ENCODE measurements around the gene PRKCH.

Gene PRKCH

GRCh38 chr14:61382842-61383241 lies 61.5 kb downstream of the PRKCH start:
- TF ChIP-seq ARNTL (CRISPR knock-in tag; IDR thresholded peaks at IDR 0.05; ENCODE audit: borderline replicate concordance, low read depth) = no peak
- TF ChIP-seq ZNF8 (CRISPR knock-in tag; IDR thresholded peaks at IDR 0.05) = no peak
- no peak for TF ChIP-seq CSDC2 (CRISPR knock-in tag; IDR thresholded peaks at IDR 0.05)
- TF ChIP-seq TCF4 (CRISPR knock-in tag; IDR thresholded peaks at IDR 0.05; ENCODE audit: borderline replicate concordance) = no peak
- no peak for TF ChIP-seq GLIS3 (CRISPR knock-in tag; IDR thresholded peaks at IDR 0.05)
- TF ChIP-seq CSRNP3 (CRISPR knock-in tag; IDR thresholded peaks at IDR 0.05) = no peak
- no peak for TF ChIP-seq RARB (CRISPR knock-in tag; IDR thresholded peaks at IDR 0.05)
- TF ChIP-seq PATZ1 (CRISPR knock-in tag; IDR thresholded peaks at IDR 0.05; ENCODE audit: borderline replicate concordance) = no peak
- TF ChIP-seq ESRRG (CRISPR knock-in tag; IDR thresholded peaks at IDR 0.05) = no peak
- no peak for TF ChIP-seq PPARA (CRISPR knock-in tag; IDR thresholded peaks at IDR 0.05; ENCODE audit: borderline replicate concordance)
- no peak for TF ChIP-seq TSHZ2 (CRISPR knock-in tag; IDR thresholded peaks at IDR 0.05)
- TF ChIP-seq OSR1 (CRISPR knock-in tag; IDR thresholded peaks at IDR 0.05) = no peak
- TF ChIP-seq TOX (CRISPR knock-in tag; IDR thresholded peaks at IDR 0.05; ENCODE audit: borderline replicate concordance) = no peak
- no peak for TF ChIP-seq POU6F1 (CRISPR knock-in tag; IDR thresholded peaks at IDR 0.05; ENCODE audit: borderline replicate concordance, low read depth)
- TF ChIP-seq ZC3H10 (CRISPR knock-in tag; IDR thresholded peaks at IDR 0.05) = no peak
- no peak for TF ChIP-seq ZFP30 (CRISPR knock-in tag; IDR thresholded peaks at IDR 0.05)
- TF ChIP-seq CREB5 (CRISPR knock-in tag; IDR thresholded peaks at IDR 0.05; ENCODE audit: low read depth) = no peak
- no peak for TF ChIP-seq SNAI2 (CRISPR knock-in tag; IDR thresholded peaks at IDR 0.05)
- no peak for TF ChIP-seq ISL1 (CRISPR knock-in tag; IDR thresholded peaks at IDR 0.05)
- ATAC-seq = no peak

- no peak for ATAC-seq
- TF ChIP-seq POU6F1 (CRISPR knock-in tag; IDR thresholded peaks at IDR 0.05; ENCODE audit: borderline replicate concordance, low read depth) (no peak), ZFP30 (CRISPR knock-in tag; IDR thresholded peaks at IDR 0.05) (no peak), ZNF70 (CRISPR knock-in tag; IDR thresholded peaks at IDR 0.05) (no peak), TOX (CRISPR knock-in tag; IDR thresholded peaks at IDR 0.05; ENCODE audit: borderline replicate concordance) (no peak), GLIS3 (CRISPR knock-in tag; IDR thresholded peaks at IDR 0.05) (no peak), BACH2 (CRISPR knock-in tag; IDR thresholded peaks at IDR 0.05; ENCODE audit: borderline replicate concordance) (no peak), CREB5 (CRISPR knock-in tag; IDR thresholded peaks at IDR 0.05; ENCODE audit: low read depth) (no peak), TCF4 (CRISPR knock-in tag; IDR thresholded peaks at IDR 0.05; ENCODE audit: borderline replicate concordance) (no peak), CSRNP3 (CRISPR knock-in tag; IDR thresholded peaks at IDR 0.05) (no peak), ZFP3 (CRISPR knock-in tag; IDR thresholded peaks at IDR 0.05) (no peak), SNAI2 (CRISPR knock-in tag; IDR thresholded peaks at IDR 0.05) (no peak), ISL1 (CRISPR knock-in tag; IDR thresholded peaks at IDR 0.05) (no peak), ZNF565 (CRISPR knock-in tag; conservative IDR thresholded peaks at IDR 0.05; ENCODE audit: low read depth) (no peak), ZNF8 (CRISPR knock-in tag; IDR thresholded peaks at IDR 0.05) (no peak), RARB (CRISPR knock-in tag; IDR thresholded peaks at IDR 0.05) (no peak)
These were observed 63.8 kb downstream of the PRKCH start for GRCh38 chr14:61385002-61385685.

Data from SK-N-SH treated with all-trans-retinoic acid at 6 μM for 48 hours (cell line).